ENCODE measurements around the gene C1orf116. TPM values are rescaled to one million over a fixed set of nuclear protein-coding genes. Genes with fewer than 3 reads are reported as not detected.

Gene C1orf116
- total RNA-seq, 1 experiment from 2014 or later, result 124 TPM

- H3K27ac Mint-ChIP-seq (ENCODE audit: unreplicated experiment), result peak overlapping the region; percentile 98
- CTCF ChIA-PET, result no interaction called here
- no peaks in the 10 kb centered on the region for H3K27me3 Mint-ChIP-seq (ENCODE audit: unreplicated experiment)
- peaks cover 73% of the 10 kb centered on the region for H3K4me1 Mint-ChIP-seq (ENCODE audit: low read depth, unreplicated experiment)
- BruUV-seq (replicated peaks), result no TSS peak
- no peak for DNase-seq
- peak overlapping the region; percentile 92 for H3K4me3 Mint-ChIP-seq (ENCODE audit: low read depth, unreplicated experiment)
- intact Hi-C loops (cut with micrococcal nuclease; ENCODE audit: unreplicated experiment), result loop anchor here (10.0 kb wide), 1 partner anchor 297 kb away; the partner anchor contains the start of gene CD55
- H3K36me3 Mint-ChIP-seq (ENCODE audit: insufficient read depth, unreplicated experiment), result peaks cover 98% of the 10 kb centered on the region
- no peak for TF ChIP-seq CTCF (IDR thresholded peaks at IDR 0.05; ENCODE audit: unreplicated experiment)
- no peaks in the 10 kb centered on the region for H3K9me3 Mint-ChIP-seq (ENCODE audit: low read depth, unreplicated experiment)
Measured at GRCh38 chr1:207027921-207028320, 4.6 kb downstream of the C1orf116 start.

GRCh38 chr1:207027206-207027777 lies 5.3 kb downstream of the C1orf116 start:
- Mint-ChIP-seq H3K9me3 (ENCODE audit: low read depth, unreplicated experiment) (no peaks in the 10 kb centered on the region), H3K4me1 (ENCODE audit: low read depth, unreplicated experiment) (peaks cover 80% of the 10 kb centered on the region), H3K4me3 (ENCODE audit: low read depth, unreplicated experiment) (peak overlapping the region; percentile 92), H3K36me3 (ENCODE audit: insufficient read depth, unreplicated experiment) (peaks cover 98% of the 10 kb centered on the region), H3K27ac (ENCODE audit: unreplicated experiment) (peak overlapping the region; percentile 98), H3K27me3 (ENCODE audit: unreplicated experiment) (no peaks in the 10 kb centered on the region)
- peak; percentile 87 for DNase-seq
- BruUV-seq (replicated peaks), result no TSS peak
- CTCF ChIA-PET, result interaction anchor here (0.9 kb wide), 1 partner anchor 18 kb away, joined by 3 read pairs; no protein-coding TSS in a partner anchor
- intact Hi-C loops (cut with micrococcal nuclease; ENCODE audit: unreplicated experiment), result loop anchor here (10.0 kb wide), 1 partner anchor 298 kb away; the partner anchor contains the start of gene CD55
- no peak for TF ChIP-seq CTCF (IDR thresholded peaks at IDR 0.05; ENCODE audit: unreplicated experiment)

GRCh38 chr1:207026104-207026534 lies 6.4 kb downstream of the C1orf116 start:
- intact Hi-C loops (cut with micrococcal nuclease; ENCODE audit: unreplicated experiment), result loop anchor here (10.0 kb wide), 1 partner anchor 299 kb away; the partner anchor contains the start of gene CD55
- TF ChIP-seq CTCF (IDR thresholded peaks at IDR 0.05; ENCODE audit: unreplicated experiment), result no peak
- CTCF ChIA-PET, result interaction anchor here (0.8 to 3.1 kb wide), 4 partner anchors 7 to 379 kb away, joined by 3 to 18 read pairs (median 7); partner anchors contain the start of gene C1orf116
- H3K27me3 Mint-ChIP-seq (ENCODE audit: unreplicated experiment), result no peaks in the 10 kb centered on the region
- DNase-seq, result no peak
- peaks cover 98% of the 10 kb centered on the region for H3K36me3 Mint-ChIP-seq (ENCODE audit: insufficient read depth, unreplicated experiment)
- peak overlapping the region; percentile 92 for H3K4me3 Mint-ChIP-seq (ENCODE audit: low read depth, unreplicated experiment)
- BruUV-seq (replicated peaks), result no TSS peak
- peak overlapping the region; percentile 98 for H3K27ac Mint-ChIP-seq (ENCODE audit: unreplicated experiment)
- H3K9me3 Mint-ChIP-seq (ENCODE audit: low read depth, unreplicated experiment), result no peaks in the 10 kb centered on the region
- peaks cover 91% of the 10 kb centered on the region for H3K4me1 Mint-ChIP-seq (ENCODE audit: low read depth, unreplicated experiment)

- TSS peak; percentile 3 for BruUV-seq (replicated peaks)
- H3K4me1 Mint-ChIP-seq (ENCODE audit: low read depth, unreplicated experiment), result peaks cover 96% of the 10 kb centered on the region
- no peak for TF ChIP-seq CTCF (IDR thresholded peaks at IDR 0.05; ENCODE audit: unreplicated experiment)
- no peak for DNase-seq
- peak overlapping the region; percentile 92 for H3K4me3 Mint-ChIP-seq (ENCODE audit: low read depth, unreplicated experiment)
- no peaks in the 10 kb centered on the region for H3K9me3 Mint-ChIP-seq (ENCODE audit: low read depth, unreplicated experiment)
- peaks cover 98% of the 10 kb centered on the region for H3K36me3 Mint-ChIP-seq (ENCODE audit: insufficient read depth, unreplicated experiment)
- intact Hi-C loops (cut with micrococcal nuclease; ENCODE audit: unreplicated experiment), result loop anchor here (10.0 kb wide), 1 partner anchor 299 kb away; the partner anchor contains the start of gene CD55
- H3K27ac Mint-ChIP-seq (ENCODE audit: unreplicated experiment), result peak overlapping the region; percentile 98
- CTCF ChIA-PET, result interaction anchor here (0.5 to 3.1 kb wide), 9 partner anchors 8 to 380 kb away, joined by 3 to 18 read pairs (median 4); partner anchors contain the start of genes C1orf116 and YOD1
- no peaks in the 10 kb centered on the region for H3K27me3 Mint-ChIP-seq (ENCODE audit: unreplicated experiment)
Measured at GRCh38 chr1:207025146-207025880, 7.2 kb downstream of the C1orf116 start.

Data from Calu3 (cell line).